COLO829 (cell line): ENCODE results near the gene COL23A1.

ENCODE experiments used
- DNase-seq: peaks from one replicate; pipeline ENCODE4 v3.0.0; 2012; ENCODE audit warnings: low spot score

The COL23A1 gene

GRCh38 chr5:178283520-178283919 lies 306.7 kb downstream of the COL23A1 start:
- no peak for DNase-seq

- no peak for DNase-seq
Observed at GRCh38 chr5:178282391-178282790, 307.8 kb downstream of the COL23A1 start.

- no peak for DNase-seq
Observed at GRCh38 chr5:178281331-178281730, 308.9 kb downstream of the COL23A1 start.

- no peak for DNase-seq
Observed at GRCh38 chr5:178280631-178281030, 309.6 kb downstream of the COL23A1 start.

- DNase-seq, result peak; percentile 64
Observed at GRCh38 chr5:178279723-178280438, 310.3 kb downstream of the COL23A1 start.

GRCh38 chr5:178279026-178279722 lies 311.0 kb downstream of the COL23A1 start:
- DNase-seq, result no peak

- no peak for DNase-seq
Observed at GRCh38 chr5:178278358-178279023, 311.7 kb downstream of the COL23A1 start.

- DNase-seq, result no peak
Observed at GRCh38 chr5:178277866-178278265, 312.3 kb downstream of the COL23A1 start.

GRCh38 chr5:178277346-178277745 lies 312.8 kb downstream of the COL23A1 start:
- no peak for DNase-seq

GRCh38 chr5:178274781-178275537 lies 315.2 kb downstream of the COL23A1 start:
- DNase-seq, result no peak

GRCh38 chr5:178273665-178274541 lies 316.3 kb downstream of the COL23A1 start:
- no peak for DNase-seq

- DNase-seq, result no peak
Observed at GRCh38 chr5:178273041-178273440, 317.2 kb downstream of the COL23A1 start.

- no peak for DNase-seq
Observed at GRCh38 chr5:178272591-178272990, 317.6 kb downstream of the COL23A1 start.

- DNase-seq, result no peak
Observed at GRCh38 chr5:178271726-178272479, 318.3 kb downstream of the COL23A1 start.

GRCh38 chr5:178271231-178271630 lies 319.0 kb downstream of the COL23A1 start:
- no peak for DNase-seq

- no peak for DNase-seq
Observed at GRCh38 chr5:178269499-178269898, 320.7 kb downstream of the COL23A1 start.

GRCh38 chr5:178267876-178268275 lies 322.3 kb downstream of the COL23A1 start:
- no peak for DNase-seq

- DNase-seq, result no peak
Observed at GRCh38 chr5:178267245-178267644, 322.9 kb downstream of the COL23A1 start.

GRCh38 chr5:178266581-178266980 lies 323.6 kb downstream of the COL23A1 start:
- DNase-seq, result no peak

- no peak for DNase-seq
Observed at GRCh38 chr5:178265746-178266145, 324.4 kb downstream of the COL23A1 start.

GRCh38 chr5:178264044-178264443 lies 326.1 kb downstream of the COL23A1 start:
- no peak for DNase-seq
